Measurements from ENCODE around the gene GALNT4. TPM values are rescaled to one million over a fixed set of nuclear protein-coding genes. Genes with fewer than 3 reads are reported as not detected.

Gene GALNT4
- total RNA-seq: 6.9 and 7.1 TPM in 2 replicates

DNA sequence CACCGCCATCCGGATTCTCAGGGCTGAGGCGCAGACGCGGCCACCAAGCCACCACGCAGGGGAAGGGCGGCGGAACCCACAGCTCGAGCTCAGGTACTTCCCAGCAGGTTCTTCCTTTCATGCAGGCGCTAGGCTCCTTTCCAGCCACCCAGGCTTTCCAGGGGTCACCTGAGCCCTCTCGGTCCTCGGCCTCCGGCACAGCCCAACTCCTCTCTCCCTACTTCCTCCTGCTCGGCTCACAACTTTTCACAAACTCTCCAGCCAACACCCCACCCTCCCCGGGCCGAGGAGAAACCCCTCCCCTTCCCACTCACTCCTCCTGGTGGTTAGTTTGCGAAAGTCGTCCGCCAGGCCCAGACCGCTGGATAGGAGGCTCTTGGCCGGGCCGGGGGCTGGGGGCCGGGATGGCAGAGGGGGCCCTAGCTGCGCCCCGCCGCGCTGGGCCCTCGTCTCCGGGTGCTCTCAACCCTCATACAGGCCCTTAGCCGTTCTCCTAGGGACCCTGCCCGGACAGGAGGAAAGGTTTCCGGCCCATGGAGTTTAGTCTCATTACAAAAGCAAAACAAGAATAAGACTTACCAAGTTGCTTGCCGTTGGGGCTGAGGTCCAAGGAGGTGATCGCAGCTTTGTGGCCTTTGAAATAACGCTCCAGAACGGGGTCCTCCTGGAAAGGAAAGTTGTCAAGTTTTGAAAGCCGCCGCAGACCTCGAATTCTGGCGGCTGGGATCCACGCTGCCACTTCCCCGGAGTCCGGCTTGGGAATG lies at the start of gene GALNT4:
GALNT4 (minus strand) TSS at position 256 of the 764 bp plus-strand sequence; CDS start at position 9, 247 bp downstream.

GRCh38 chr12:89525824-89526770 lies 1.5 kb upstream of the GALNT4 start, which contains the start of gene POC1B:
TSS of gene POC1B (minus strand) at chr12:89526047. CDS start at chr12:89525895, 152 bp downstream.

Other genes starting within 250 kb of the GALNT4 start
- 80.2 and 149 TPM in 2 replicates for gene DUSP6, start 172.3 kb downstream of the GALNT4 start, total RNA-seq
- gene POC1B, start 1.3 kb upstream of the GALNT4 start, total RNA-seq: 9.6 and 15.0 TPM in 2 replicates
- gene ATP2B1, start 184.0 kb upstream of the GALNT4 start, total RNA-seq: 18.8 and 23.5 TPM in 2 replicates